Measurements from ENCODE around the gene TEX38. TPM values are rescaled to one million over a fixed set of nuclear protein-coding genes. Genes with fewer than 3 reads are reported as not detected.

TEX38 gene
- total RNA-seq, 1 donor from 2014 or later = not detected

DNA sequence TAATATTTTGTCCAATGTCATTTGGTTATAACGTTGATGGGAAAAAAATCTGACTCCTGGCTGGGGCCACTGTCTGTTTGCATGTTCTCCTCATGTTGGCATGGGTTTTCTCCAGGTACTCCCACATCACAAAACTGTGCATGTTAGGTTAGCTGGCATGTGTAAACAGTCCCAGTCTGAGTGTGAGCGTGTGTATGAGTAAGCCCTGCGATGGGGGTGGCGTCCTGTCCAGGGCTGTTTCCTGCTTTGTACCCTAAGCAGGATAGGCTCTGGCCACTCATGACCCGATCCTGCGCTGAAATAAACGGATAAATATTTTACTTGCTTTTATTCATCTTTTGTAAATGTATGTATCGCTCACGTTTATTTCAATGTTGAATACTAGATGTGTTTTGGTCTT, 33.8 kb downstream of the TEX38 start:
- TF ChIP-seq, protein P1, sequence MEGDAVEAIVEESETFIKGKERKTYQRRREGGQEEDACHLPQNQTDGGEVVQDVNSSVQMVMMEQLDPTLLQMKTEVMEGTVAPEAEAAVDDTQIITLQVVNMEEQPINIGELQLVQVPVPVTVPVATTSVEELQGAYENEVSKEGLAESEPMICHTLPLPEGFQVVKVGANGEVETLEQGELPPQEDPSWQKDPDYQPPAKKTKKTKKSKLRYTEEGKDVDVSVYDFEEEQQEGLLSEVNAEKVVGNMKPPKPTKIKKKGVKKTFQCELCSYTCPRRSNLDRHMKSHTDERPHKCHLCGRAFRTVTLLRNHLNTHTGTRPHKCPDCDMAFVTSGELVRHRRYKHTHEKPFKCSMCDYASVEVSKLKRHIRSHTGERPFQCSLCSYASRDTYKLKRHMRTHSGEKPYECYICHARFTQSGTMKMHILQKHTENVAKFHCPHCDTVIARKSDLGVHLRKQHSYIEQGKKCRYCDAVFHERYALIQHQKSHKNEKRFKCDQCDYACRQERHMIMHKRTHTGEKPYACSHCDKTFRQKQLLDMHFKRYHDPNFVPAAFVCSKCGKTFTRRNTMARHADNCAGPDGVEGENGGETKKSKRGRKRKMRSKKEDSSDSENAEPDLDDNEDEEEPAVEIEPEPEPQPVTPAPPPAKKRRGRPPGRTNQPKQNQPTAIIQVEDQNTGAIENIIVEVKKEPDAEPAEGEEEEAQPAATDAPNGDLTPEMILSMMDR (IDR thresholded peaks at IDR 0.05) = no peak
- H3K36me3 Mint-ChIP-seq (ENCODE audit: unreplicated experiment) = peaks cover 38% of the 10 kb centered on the region

GRCh38 chr1:46708121-46708520, 36.5 kb downstream of the TEX38 start:
- no peak for DNase-seq (ENCODE audit: extremely low spot score, unreplicated experiment)

More for the DNA sequence above, 33.8 kb downstream of the TEX38 start:
- H3K27ac Mint-ChIP-seq (ENCODE audit: unreplicated experiment) = no peak overlapping the region
- no peak for DNase-seq (ENCODE audit: extremely low spot score, unreplicated experiment)
- H3K4me1 Mint-ChIP-seq (ENCODE audit: unreplicated experiment) = no peaks in the 10 kb centered on the region
- H3K27me3 Mint-ChIP-seq (ENCODE audit: unreplicated experiment) = no peaks in the 10 kb centered on the region
- H3K4me3 Mint-ChIP-seq (ENCODE audit: unreplicated experiment) = no peak overlapping the region
- H3K9me3 Mint-ChIP-seq (ENCODE audit: unreplicated experiment) = no peaks in the 10 kb centered on the region

GRCh38 chr1:46714976-46715375, 43.3 kb downstream of the TEX38 start:
- no peak overlapping the region for H3K27ac Mint-ChIP-seq (ENCODE audit: unreplicated experiment)
- peaks cover 28% of the 10 kb centered on the region for H3K4me1 Mint-ChIP-seq (ENCODE audit: unreplicated experiment)
- no peak overlapping the region for H3K4me3 Mint-ChIP-seq (ENCODE audit: unreplicated experiment)
- TF ChIP-seq, protein P1 (IDR thresholded peaks at IDR 0.05) = no peak
- no peaks in the 10 kb centered on the region for H3K27me3 Mint-ChIP-seq (ENCODE audit: unreplicated experiment)
- DNase-seq (ENCODE audit: extremely low spot score, unreplicated experiment) = no peak
- no peaks in the 10 kb centered on the region for H3K9me3 Mint-ChIP-seq (ENCODE audit: unreplicated experiment)
- peaks cover 11% of the 10 kb centered on the region for H3K36me3 Mint-ChIP-seq (ENCODE audit: unreplicated experiment)

More at GRCh38 chr1:46708121-46708520, 36.5 kb downstream of the TEX38 start:
- TF ChIP-seq, protein P1 (IDR thresholded peaks at IDR 0.05) = no peak
- Mint-ChIP-seq H3K27ac (ENCODE audit: unreplicated experiment) (no peak overlapping the region), H3K36me3 (ENCODE audit: unreplicated experiment) (peaks cover 39% of the 10 kb centered on the region), H3K4me1 (ENCODE audit: unreplicated experiment) (no peaks in the 10 kb centered on the region), H3K27me3 (ENCODE audit: unreplicated experiment) (no peaks in the 10 kb centered on the region), H3K4me3 (ENCODE audit: unreplicated experiment) (no peak overlapping the region), H3K9me3 (ENCODE audit: unreplicated experiment) (no peaks in the 10 kb centered on the region)

DNA sequence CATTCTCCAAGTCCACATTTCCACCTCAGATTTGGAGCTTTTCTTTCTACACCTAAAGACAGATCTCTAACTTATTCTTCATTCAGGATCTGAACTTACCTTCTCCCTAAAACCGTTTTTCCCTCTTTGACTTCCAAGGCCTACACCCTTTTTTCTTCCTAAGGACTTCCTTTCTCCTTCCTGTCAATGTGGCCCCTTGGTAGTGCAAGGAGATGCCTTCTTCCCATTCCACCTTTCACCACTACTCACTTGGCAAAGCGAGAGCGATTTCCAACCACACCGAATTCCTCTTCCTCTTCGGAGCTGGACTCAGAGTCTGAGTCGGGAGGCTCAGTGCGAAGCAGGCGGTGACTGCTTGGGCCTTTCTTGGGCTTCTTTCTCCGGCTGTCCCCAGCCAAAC, 46.0 kb downstream of the TEX38 start:
- TF ChIP-seq, protein P1 (IDR thresholded peaks at IDR 0.05) = no peak
- H3K4me3 Mint-ChIP-seq (ENCODE audit: unreplicated experiment) = peak overlapping the region; percentile 82
- no peaks in the 10 kb centered on the region for H3K9me3 Mint-ChIP-seq (ENCODE audit: unreplicated experiment)
- peaks cover 28% of the 10 kb centered on the region for H3K4me1 Mint-ChIP-seq (ENCODE audit: unreplicated experiment)
- H3K27me3 Mint-ChIP-seq (ENCODE audit: unreplicated experiment) = peaks cover 11% of the 10 kb centered on the region
- no peak for DNase-seq (ENCODE audit: extremely low spot score, unreplicated experiment)
- H3K36me3 Mint-ChIP-seq (ENCODE audit: unreplicated experiment) = peaks cover 11% of the 10 kb centered on the region
- H3K27ac Mint-ChIP-seq (ENCODE audit: unreplicated experiment) = peak overlapping the region; percentile 40

GRCh38 chr1:46718340-46718726, 46.7 kb downstream of the TEX38 start:
- DNase-seq (ENCODE audit: extremely low spot score, unreplicated experiment) = no peak
- Mint-ChIP-seq H3K27me3 (ENCODE audit: unreplicated experiment) (peaks cover 14% of the 10 kb centered on the region), H3K27ac (ENCODE audit: unreplicated experiment) (peak overlapping the region; percentile 71), H3K4me1 (ENCODE audit: unreplicated experiment) (peaks cover 28% of the 10 kb centered on the region), H3K9me3 (ENCODE audit: unreplicated experiment) (no peaks in the 10 kb centered on the region), H3K4me3 (ENCODE audit: unreplicated experiment) (peak overlapping the region; percentile 82), H3K36me3 (ENCODE audit: unreplicated experiment) (peaks cover 8% of the 10 kb centered on the region)
- TF ChIP-seq, protein P1 (IDR thresholded peaks at IDR 0.05) = no peak
